Liver (tissue), 9 donors: Measurements from ENCODE around the gene PINLYP. TPM values are rescaled to one million over a fixed set of nuclear protein-coding genes. Genes with fewer than 3 reads are reported as not detected.
A peak's percentile ranks its signal among the peaks of the same experiment; 100 is the strongest.

Source experiments
- DNase-seq: peaks from one replicate; pipeline ENCODE4 v3.0.0-alpha.2; 2017; ENCODE audit warnings: low spot score
- H3K27ac ChIP-seq, 2 donors: one replicate each; pipeline ENCODE4 v1.7.0; 2013; ENCODE audit warnings: inconsistent platforms in 2 of 2, low read length in 2 of 2, control low read depth in 1 of 2, low read depth in 1 of 2, mild to moderate bottlenecking in 1 of 2
- H3K27me3 ChIP-seq, 4 donors: one replicate each; pipeline versions ENCODE4 v1.6.1 to v1.7.0; 2013; ENCODE audit warnings: low read length in 3 of 4, inconsistent platforms in 1 of 4, mild to moderate bottlenecking in 1 of 4, moderate library complexity in 1 of 4; ENCODE audit not compliant: control insufficient read depth in 4 of 4, insufficient read depth in 4 of 4
- H3K36me3 ChIP-seq, 4 donors: one replicate each; pipeline versions ENCODE4 v1.6.1 to v1.7.0; 2013; ENCODE audit warnings: low read length in 3 of 4, mild to moderate bottlenecking in 3 of 4, low read depth in 1 of 4, moderate library complexity in 1 of 4; ENCODE audit not compliant: control insufficient read depth in 4 of 4, insufficient read depth in 3 of 4
- H3K4me1 ChIP-seq, 4 donors: one replicate each; pipeline versions ENCODE4 v1.6.1 to v1.7.0; 2013; ENCODE audit warnings: low read length in 3 of 4, mild to moderate bottlenecking in 3 of 4, moderate library complexity in 1 of 4; ENCODE audit not compliant: control insufficient read depth in 4 of 4, insufficient read depth in 4 of 4
- H3K4me3 ChIP-seq, 3 donors: one replicate each; pipeline versions ENCODE4 v1.6.1 to v1.7.0; 2013; ENCODE audit warnings: low read length in 3 of 3, control low read depth in 1 of 3, low read depth in 1 of 3, mild to moderate bottlenecking in 1 of 3
- H3K9ac ChIP-seq, 2 donors: one replicate each; pipeline ENCODE4 v1.7.0; 2013; ENCODE audit warnings: low read length in 2 of 2, mild to moderate bottlenecking in 2 of 2, moderate library complexity in 2 of 2, control low read depth in 1 of 2, low read depth in 1 of 2
- H3K9me3 ChIP-seq, 4 donors: one replicate each; pipeline versions ENCODE4 v1.6.1 to v1.7.0; 2013; ENCODE audit warnings: low read length in 3 of 4; ENCODE audit not compliant: control insufficient read depth in 4 of 4
- CTCF ChIP-seq: fragments of 150-350 bp; IDR thresholded peaks from 2 replicates; pipeline ENCODE4 v1.5.1; 2017; ENCODE audit warnings: improper control_type of control experiment, low read depth, low read length; ENCODE audit not compliant: missing input control
- EGR1 ChIP-seq, 2 donors: IDR thresholded peaks; 2 replicates each; pipeline ENCODE4 v1.6.1; 2016 to 2018; ENCODE audit warnings: antibody characterized with exemption in 2 of 2, low read depth in 2 of 2
- FOXA1 ChIP-seq: IDR thresholded peaks from 2 replicates; pipeline ENCODE4 v1.6.1; 2016; ENCODE audit warnings: antibody characterized with exemption
- FOXA2 ChIP-seq: IDR thresholded peaks from 2 replicates; pipeline ENCODE4 v1.6.1; 2016; ENCODE audit warnings: antibody characterized with exemption
- GABPA ChIP-seq, 2 donors: IDR thresholded peaks in 1 of 2; conservative IDR thresholded peaks in 1 of 2; 2 replicates each; pipeline ENCODE4 v1.6.1; 2016; ENCODE audit warnings: antibody characterized with exemption in 2 of 2, mild to moderate bottlenecking in 1 of 2, moderate library complexity in 1 of 2
- HNF4A ChIP-seq, 2 donors: conservative IDR thresholded peaks; 2 replicates each; pipeline ENCODE4 v1.6.1; 2016; ENCODE audit warnings: antibody characterized with exemption in 2 of 2, mild to moderate bottlenecking in 2 of 2
- HNF4G ChIP-seq: IDR thresholded peaks from 2 replicates; pipeline ENCODE4 v1.6.1; 2016; ENCODE audit warnings: antibody characterized with exemption
- JUND ChIP-seq, 2 donors: IDR thresholded peaks; 2 replicates each; pipeline ENCODE4 v1.6.1; 2016; ENCODE audit warnings: antibody characterized with exemption in 2 of 2
- MAX ChIP-seq: IDR thresholded peaks from 2 replicates; pipeline ENCODE4 v1.6.1; 2016; ENCODE audit warnings: antibody characterized with exemption
- NR2F2 ChIP-seq: IDR thresholded peaks from 2 replicates; pipeline ENCODE4 v1.6.1; 2016; ENCODE audit warnings: antibody characterized with exemption
- RAD21 ChIP-seq, 2 donors: IDR thresholded peaks; 2 replicates each; pipeline ENCODE4 v1.6.1; 2016; ENCODE audit warnings: antibody characterized with exemption in 2 of 2, mild to moderate bottlenecking in 2 of 2
- REST ChIP-seq: IDR thresholded peaks from 2 replicates; pipeline ENCODE4 v1.6.1; 2016; ENCODE audit warnings: antibody characterized with exemption, mild to moderate bottlenecking
- RXRA ChIP-seq, 2 donors: IDR thresholded peaks; 2 replicates each; pipeline ENCODE4 v1.6.1; 2017 to 2018; ENCODE audit warnings: antibody characterized with exemption in 2 of 2, mild to moderate bottlenecking in 1 of 2
- SP1 ChIP-seq: IDR thresholded peaks from 2 replicates; pipeline ENCODE4 v1.6.1; 2018; ENCODE audit warnings: antibody characterized with exemption, mild to moderate bottlenecking
- TAF1 ChIP-seq: conservative IDR thresholded peaks from 2 replicates; pipeline ENCODE4 v1.6.1; 2016; ENCODE audit warnings: antibody characterized with exemption, mild to moderate bottlenecking
- YY1 ChIP-seq: IDR thresholded peaks from 2 replicates; pipeline ENCODE4 v1.6.1; 2016; ENCODE audit warnings: antibody characterized with exemption, mild to moderate bottlenecking
- WGBS: extraction: QIAGEN DNeasy Blood & Tissue Kit; methylation state at CpG from one replicate; pipeline ENCODE4 v1.1.7; 2013; 5-methylcytosine and 5-hydroxymethylcytosine counted together
- polyA plus RNA-seq, 2 donors: library from polyadenylated mRNA; stranded (reverse) in 1 of 2; unstranded in 1 of 2; fragments of 200-250 nt in 1 of 2; fragments of >200 nt in 1 of 2; fragmentation: Nextera tagmentation in 1 of 2; extraction: Ambion mirVana in 1 of 2; gene quantifications; one replicate each; pipeline versions ENCODE4 v1.2.1 to v1.2.3, GENCODE V29; 2013 to 2015
- total RNA-seq, 2 donors: library from RNA; depleted of rRNA; stranded (reverse); fragments of >200 nt; gene quantifications; one replicate each; pipeline ENCODE4 v1.2.3, GENCODE V29; 2014
- TF ChIP-seq, protein P1 (sequence below): IDR thresholded peaks from 2 replicates; pipeline ENCODE4 v1.6.1; 2016; ENCODE audit warnings: antibody characterized with exemption
- TF ChIP-seq, protein P2 (sequence below): IDR thresholded peaks from 2 replicates; pipeline ENCODE4 v1.6.1; 2016; ENCODE audit warnings: antibody characterized with exemption
- donor health status: healthy.
- donor health status: healthy.
- donor health status: healthy.
- donor health status: healthy.
- donor health status: healthy.

PINLYP gene
- total and polyA plus RNA-seq, 4 donors = 0.42 to 4.3 (median 0.57) TPM

DNA sequence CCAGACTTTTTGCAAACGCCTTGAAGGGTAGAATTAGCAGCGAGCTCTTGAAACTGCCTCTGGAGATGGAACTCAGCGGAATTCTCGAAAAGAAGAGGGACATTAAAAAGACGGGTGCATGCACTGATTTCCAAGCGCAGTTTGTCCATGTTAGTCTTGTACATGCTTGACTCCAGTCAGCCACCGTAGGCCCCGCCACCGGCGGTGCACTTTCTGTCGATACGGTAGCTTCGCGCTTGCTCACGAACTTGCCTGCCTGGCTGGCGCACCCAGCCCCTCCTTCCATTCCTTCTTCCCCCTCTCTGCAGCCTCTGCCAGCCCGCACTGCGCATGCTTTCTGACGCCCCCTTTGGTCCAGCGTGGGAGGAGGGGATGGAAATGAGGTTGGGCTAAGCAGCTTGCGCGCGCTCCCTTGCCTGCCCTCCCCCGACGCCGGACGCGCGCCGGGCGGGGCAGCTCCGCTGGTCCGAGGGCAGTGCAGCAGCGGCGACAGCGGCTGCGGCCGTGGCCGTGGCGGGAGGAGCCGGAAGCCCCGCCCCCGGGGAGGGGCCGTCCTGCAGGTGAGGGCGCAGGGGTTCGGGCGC lies 42.5 kb upstream of the PINLYP start, which contains the start of gene ZNF575 (continued):
- TF ChIP-seq, protein P1, sequence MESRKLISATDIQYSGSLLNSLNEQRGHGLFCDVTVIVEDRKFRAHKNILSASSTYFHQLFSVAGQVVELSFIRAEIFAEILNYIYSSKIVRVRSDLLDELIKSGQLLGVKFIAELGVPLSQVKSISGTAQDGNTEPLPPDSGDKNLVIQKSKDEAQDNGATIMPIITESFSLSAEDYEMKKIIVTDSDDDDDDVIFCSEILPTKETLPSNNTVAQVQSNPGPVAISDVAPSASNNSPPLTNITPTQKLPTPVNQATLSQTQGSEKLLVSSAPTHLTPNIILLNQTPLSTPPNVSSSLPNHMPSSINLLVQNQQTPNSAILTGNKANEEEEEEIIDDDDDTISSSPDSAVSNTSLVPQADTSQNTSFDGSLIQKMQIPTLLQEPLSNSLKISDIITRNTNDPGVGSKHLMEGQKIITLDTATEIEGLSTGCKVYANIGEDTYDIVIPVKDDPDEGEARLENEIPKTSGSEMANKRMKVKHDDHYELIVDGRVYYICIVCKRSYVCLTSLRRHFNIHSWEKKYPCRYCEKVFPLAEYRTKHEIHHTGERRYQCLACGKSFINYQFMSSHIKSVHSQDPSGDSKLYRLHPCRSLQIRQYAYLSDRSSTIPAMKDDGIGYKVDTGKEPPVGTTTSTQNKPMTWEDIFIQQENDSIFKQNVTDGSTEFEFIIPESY = peak; percentile 94
- TF ChIP-seq RAD21 (IDR thresholded peaks at IDR 0.05) (no peak), CTCF (no peak), EGR1 (IDR thresholded peaks at IDR 0.05; ENCODE audit: low read depth in 2 of 2) (peak; percentile 65 to 75), JUND (IDR thresholded peaks at IDR 0.05) (peak in 1 of 2 donors; percentile 17), YY1 (peak; percentile 87)

- H3K9ac ChIP-seq = peak overlapping the region in 1 of 2 donors; percentile 69
- TF ChIP-seq RAD21 (IDR thresholded peaks at IDR 0.05) = no peak
- TF ChIP-seq MAX = no peak
- no peak for TF ChIP-seq FOXA2
- TF ChIP-seq NR2F2 = no peak
- TF ChIP-seq, protein P2, sequence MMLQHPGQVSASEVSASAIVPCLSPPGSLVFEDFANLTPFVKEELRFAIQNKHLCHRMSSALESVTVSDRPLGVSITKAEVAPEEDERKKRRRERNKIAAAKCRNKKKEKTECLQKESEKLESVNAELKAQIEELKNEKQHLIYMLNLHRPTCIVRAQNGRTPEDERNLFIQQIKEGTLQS = peak; percentile 86
- TF ChIP-seq HNF4A (conservative IDR thresholded peaks at IDR 0.05) = peak; percentile 24 to 54
- TF ChIP-seq GABPA (IDR thresholded peaks at IDR 0.05 in 1 of 2, conservative IDR thresholded peaks at IDR 0.05 in 1 of 2) = no peak
- TF ChIP-seq EGR1 (IDR thresholded peaks at IDR 0.05; ENCODE audit: low read depth in 2 of 2) = peak; percentile 55 to 71
- peak; percentile 67 for TF ChIP-seq REST
- TF ChIP-seq YY1 = peak; percentile 52
- no peak for TF ChIP-seq HNF4G
- TF ChIP-seq JUND (IDR thresholded peaks at IDR 0.05) = peak in 1 of 2 donors; percentile 50
- TF ChIP-seq TAF1 = no peak
- TF ChIP-seq FOXA1 = no peak
- TF ChIP-seq RXRA (IDR thresholded peaks at IDR 0.05) = peak; percentile 53 to 58
- no peak for TF ChIP-seq CTCF
- TF ChIP-seq, protein P1 = peak; percentile 31
- TF ChIP-seq SP1 = peak; percentile 89
- H3K4me1 ChIP-seq = peaks cover 1 to 22% (median 15%) of the 10 kb centered on the region in 4 donors
- DNase-seq = peak; percentile 93
- no peaks in the 10 kb centered on the region for H3K9me3 ChIP-seq
- 1% methylated on average over 41 of the region's 41 CpGs for WGBS
- H3K36me3 ChIP-seq = peaks cover 0 to 2% (median 0%) of the 10 kb centered on the region in 4 donors
- peak overlapping the region; percentile 57 to 84 (median 68) for H3K4me3 ChIP-seq
- H3K27me3 ChIP-seq = no peaks in the 10 kb centered on the region
- peak overlapping the region; percentile 92 to 98 for H3K27ac ChIP-seq
These were observed 41.9 kb upstream of the PINLYP start for GRCh38 chr19:43533546-43534304.
